ENCODE measurements around the gene RAD51B. TPM values are rescaled to one million over a fixed set of nuclear protein-coding genes. Genes with fewer than 3 reads are reported as not detected.

RAD51B gene
- total and polyA plus RNA-seq, 4 donors, result 2.5 to 95.0 (median 9.6) TPM

DNA sequence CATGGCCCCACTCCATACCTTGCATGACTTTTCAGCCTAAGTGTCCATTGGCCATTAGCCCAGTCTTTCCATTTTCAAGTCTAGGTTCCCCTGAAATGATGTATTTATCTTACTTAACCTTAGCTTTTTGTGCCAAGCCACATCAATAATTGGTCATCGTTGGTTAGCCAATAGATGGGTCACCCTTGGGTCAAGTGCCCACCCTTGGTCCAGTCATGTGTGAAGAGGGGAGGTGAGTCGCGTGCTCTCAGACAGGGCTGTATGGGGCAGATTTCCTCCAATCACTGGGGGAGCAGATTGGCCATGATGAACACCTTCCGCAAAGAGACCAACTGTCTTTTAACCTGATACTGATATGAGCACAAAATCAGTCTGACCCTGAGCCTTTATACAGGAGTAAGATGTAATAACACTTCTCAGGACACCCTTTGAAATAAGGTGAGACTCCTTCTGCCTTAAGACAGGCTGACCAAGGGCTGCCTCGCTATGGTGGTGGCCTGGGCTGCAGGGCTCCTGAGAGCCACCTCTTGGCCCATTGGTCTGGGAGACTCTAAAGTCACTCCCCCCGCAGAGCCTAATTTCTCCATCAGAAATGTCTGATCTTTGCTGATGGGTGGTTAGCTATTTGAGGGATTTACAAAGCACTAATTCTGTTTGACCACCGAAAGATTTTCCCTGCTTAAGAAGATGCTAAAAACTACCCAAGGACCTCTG, 830.1 kb downstream of the RAD51B start:
- no peaks in the 10 kb centered on the region for H3K9me3 ChIP-seq (ENCODE audit: control insufficient read depth in 4 of 4, insufficient read depth in 3 of 4, low read length in 3 of 4)
- TF ChIP-seq, protein P1, sequence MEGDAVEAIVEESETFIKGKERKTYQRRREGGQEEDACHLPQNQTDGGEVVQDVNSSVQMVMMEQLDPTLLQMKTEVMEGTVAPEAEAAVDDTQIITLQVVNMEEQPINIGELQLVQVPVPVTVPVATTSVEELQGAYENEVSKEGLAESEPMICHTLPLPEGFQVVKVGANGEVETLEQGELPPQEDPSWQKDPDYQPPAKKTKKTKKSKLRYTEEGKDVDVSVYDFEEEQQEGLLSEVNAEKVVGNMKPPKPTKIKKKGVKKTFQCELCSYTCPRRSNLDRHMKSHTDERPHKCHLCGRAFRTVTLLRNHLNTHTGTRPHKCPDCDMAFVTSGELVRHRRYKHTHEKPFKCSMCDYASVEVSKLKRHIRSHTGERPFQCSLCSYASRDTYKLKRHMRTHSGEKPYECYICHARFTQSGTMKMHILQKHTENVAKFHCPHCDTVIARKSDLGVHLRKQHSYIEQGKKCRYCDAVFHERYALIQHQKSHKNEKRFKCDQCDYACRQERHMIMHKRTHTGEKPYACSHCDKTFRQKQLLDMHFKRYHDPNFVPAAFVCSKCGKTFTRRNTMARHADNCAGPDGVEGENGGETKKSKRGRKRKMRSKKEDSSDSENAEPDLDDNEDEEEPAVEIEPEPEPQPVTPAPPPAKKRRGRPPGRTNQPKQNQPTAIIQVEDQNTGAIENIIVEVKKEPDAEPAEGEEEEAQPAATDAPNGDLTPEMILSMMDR (IDR thresholded peaks at IDR 0.05; ENCODE audit: control extremely low read depth, extremely low read depth), result no peak
- H3K4me1 ChIP-seq (ENCODE audit: control insufficient read depth in 5 of 5, insufficient read depth in 5 of 5, low read length in 5 of 5), result peaks cover 0 to 64% (median 23%) of the 10 kb centered on the region in 5 donors
- no peak overlapping the region for H3K4me3 ChIP-seq
- no peaks in the 10 kb centered on the region for H3K27me3 ChIP-seq (ENCODE audit: control insufficient read depth in 3 of 3, insufficient read depth in 3 of 3, low read length in 2 of 3)
- no peaks in the 10 kb centered on the region for H3K36me3 ChIP-seq (ENCODE audit: control insufficient read depth in 4 of 4, insufficient read depth in 4 of 4, low read length in 4 of 4)
- H3K9ac ChIP-seq (ENCODE audit: insufficient read depth in 1 of 2, low read length in 2 of 2), result no peak overlapping the region
- ATAC-seq (ENCODE audit: insufficient read depth, low FRiP score) (no peak), DNase-seq (no peak)
- no peak overlapping the region for H3K27ac ChIP-seq (ENCODE audit: low read depth in 1 of 2, low read length in 1 of 2)
- 85 to 94% methylated on average over 7 of the region's 7 CpGs for WGBS, 2 donors

DNA sequence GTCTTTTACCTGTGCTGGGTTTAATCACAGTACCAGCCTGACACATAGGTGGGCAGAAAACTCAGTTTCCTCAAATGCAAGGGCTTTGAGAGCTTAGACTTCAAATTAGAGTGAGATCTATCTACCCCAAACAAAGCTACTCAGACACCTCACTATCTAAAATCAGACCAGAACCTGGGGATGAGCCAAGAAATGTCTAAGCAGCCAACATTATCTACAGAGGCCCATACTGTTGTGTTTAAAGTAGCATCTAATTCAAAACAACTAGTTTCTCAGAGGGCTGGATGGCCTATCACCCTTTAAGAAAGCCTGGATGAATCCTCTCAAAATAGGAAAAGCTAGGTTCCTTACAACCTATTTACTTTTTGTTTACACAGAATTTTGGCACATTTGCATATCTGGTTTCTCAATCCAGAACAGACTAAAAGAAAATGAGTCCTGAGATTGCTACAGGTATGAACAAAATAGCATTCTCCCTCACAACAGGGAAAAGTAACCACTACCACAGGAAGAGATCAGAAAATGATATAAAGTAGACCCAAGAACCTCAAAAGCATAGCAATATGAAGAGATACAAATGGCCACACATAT, 830.9 kb downstream of the RAD51B start:
- DNase-seq, result peak in 2 of 3 donors; percentile 80 to 86
- no peak overlapping the region for H3K27ac ChIP-seq (ENCODE audit: low read depth in 1 of 2, low read length in 1 of 2)

DNA sequence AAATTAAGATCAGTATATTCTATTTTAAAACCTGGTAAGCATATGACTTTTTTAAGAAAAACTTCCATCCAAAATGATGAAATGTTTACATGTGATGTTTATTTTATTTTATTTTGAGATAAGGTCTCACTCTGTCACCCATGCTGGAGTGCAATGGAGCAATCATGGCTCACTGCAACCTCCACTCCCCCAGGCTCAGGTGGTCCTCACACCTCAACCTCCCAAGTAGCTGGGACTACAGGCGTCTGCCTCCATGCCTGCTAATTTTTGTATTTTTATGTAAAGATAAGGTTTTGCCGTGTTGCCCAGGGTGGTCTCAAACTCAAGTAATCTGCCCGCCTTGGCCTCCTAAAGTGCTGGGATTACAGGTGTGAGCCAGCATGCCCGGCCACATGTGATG, 831.5 kb downstream of the RAD51B start:
- H3K36me3 ChIP-seq (ENCODE audit: control insufficient read depth in 4 of 4, insufficient read depth in 4 of 4, low read length in 4 of 4), result no peaks in the 10 kb centered on the region
- TF ChIP-seq, protein P1 (IDR thresholded peaks at IDR 0.05; ENCODE audit: control extremely low read depth, extremely low read depth), result no peak
- peaks cover 3 to 70% (median 38%) of the 10 kb centered on the region in 5 donors for H3K4me1 ChIP-seq (ENCODE audit: control insufficient read depth in 5 of 5, insufficient read depth in 5 of 5, low read length in 5 of 5)
- no peak overlapping the region for H3K27ac ChIP-seq (ENCODE audit: low read depth in 1 of 2, low read length in 1 of 2)
- 91 to 93% methylated on average over 4 of the region's 4 CpGs for WGBS, 2 donors
- H3K27me3 ChIP-seq (ENCODE audit: control insufficient read depth in 3 of 3, insufficient read depth in 3 of 3, low read length in 2 of 3), result no peaks in the 10 kb centered on the region
- peak overlapping the region in 1 of 2 donors; percentile 52 for H3K9ac ChIP-seq (ENCODE audit: insufficient read depth in 1 of 2, low read length in 2 of 2)
- ATAC-seq (ENCODE audit: insufficient read depth, low FRiP score), result no peak
- no peaks in the 10 kb centered on the region for H3K9me3 ChIP-seq (ENCODE audit: control insufficient read depth in 4 of 4, insufficient read depth in 3 of 4, low read length in 3 of 4)
- H3K4me3 ChIP-seq, result no peak overlapping the region
- no peak for DNase-seq

More for the DNA sequence above, 830.9 kb downstream of the RAD51B start:
- TF ChIP-seq, protein P1 (IDR thresholded peaks at IDR 0.05; ENCODE audit: control extremely low read depth, extremely low read depth), result no peak
- peaks cover 2 to 70% (median 32%) of the 10 kb centered on the region in 5 donors for H3K4me1 ChIP-seq (ENCODE audit: control insufficient read depth in 5 of 5, insufficient read depth in 5 of 5, low read length in 5 of 5)
- ATAC-seq (ENCODE audit: insufficient read depth, low FRiP score), result no peak
- peak overlapping the region in 1 of 2 donors; percentile 66 for H3K9ac ChIP-seq (ENCODE audit: insufficient read depth in 1 of 2, low read length in 2 of 2)
- no peaks in the 10 kb centered on the region for H3K36me3 ChIP-seq (ENCODE audit: control insufficient read depth in 4 of 4, insufficient read depth in 4 of 4, low read length in 4 of 4)
- no peaks in the 10 kb centered on the region for H3K27me3 ChIP-seq (ENCODE audit: control insufficient read depth in 3 of 3, insufficient read depth in 3 of 3, low read length in 2 of 3)
- no peak overlapping the region for H3K4me3 ChIP-seq
- H3K9me3 ChIP-seq (ENCODE audit: control insufficient read depth in 4 of 4, insufficient read depth in 3 of 4, low read length in 3 of 4), result no peaks in the 10 kb centered on the region
